Amniotic stem cell (primary cell): Measurements from ENCODE around the gene CRYAA.
"Not testable (repeated sequence)": the region's sequence is repeated elsewhere in the genome, so short reads cannot be mapped to it uniquely, and the experiment has no call there.

Experiments
- DNase-seq: peaks from one replicate; lab custom pipeline; 2025; lab: John Stamatoyannopoulos, UW

CRYAA gene, protein sequence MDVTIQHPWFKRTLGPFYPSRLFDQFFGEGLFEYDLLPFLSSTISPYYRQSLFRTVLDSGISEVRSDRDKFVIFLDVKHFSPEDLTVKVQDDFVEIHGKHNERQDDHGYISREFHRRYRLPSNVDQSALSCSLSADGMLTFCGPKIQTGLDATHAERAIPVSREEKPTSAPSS

DNA sequence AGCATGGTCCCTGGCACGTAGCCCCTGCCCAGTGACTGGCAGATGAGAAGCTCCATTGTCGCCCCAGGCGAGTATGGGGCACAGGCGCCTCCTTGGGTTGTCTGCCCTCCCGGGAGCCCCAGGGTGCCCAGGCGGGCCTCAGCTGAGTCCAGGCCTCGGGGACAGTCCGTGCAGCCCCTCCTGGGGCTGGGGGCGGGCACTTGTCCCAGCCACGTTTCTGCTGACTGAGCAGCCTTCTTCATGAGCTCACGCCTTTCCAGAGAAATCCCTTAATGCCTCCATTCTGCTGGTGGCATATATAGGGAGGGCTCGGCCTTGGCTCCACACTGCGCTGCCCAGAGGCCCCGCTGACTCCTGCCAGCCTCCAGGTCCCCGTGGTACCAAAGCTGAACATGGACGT, at the start of gene CRYAA:
CRYAA (plus strand) TSS at position 301 of the 400 bp plus-strand sequence; CDS start at position 393, 92 bp downstream.
- not testable (repeated sequence) for DNase-seq

DNA sequence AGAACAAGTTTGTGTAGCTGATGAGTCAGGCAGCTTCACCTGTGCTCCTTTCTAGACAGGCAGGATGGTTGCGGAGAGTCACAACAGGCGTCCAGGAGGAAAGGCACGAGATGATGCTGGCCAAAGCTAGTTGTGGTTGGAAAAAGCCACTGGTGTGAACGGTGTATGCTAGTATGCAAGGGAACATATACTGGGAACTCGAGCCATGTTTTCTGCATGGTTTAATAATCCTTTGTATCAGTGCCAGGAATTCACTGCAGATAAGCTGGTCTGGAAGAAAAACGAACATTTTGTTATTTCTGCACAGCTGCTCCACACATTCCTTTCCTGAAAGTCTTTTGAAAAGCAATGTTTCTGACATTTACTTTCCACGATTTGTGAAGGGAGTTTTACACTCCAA, 38.7 kb upstream of the CRYAA start:
- not testable (repeated sequence) for DNase-seq

GRCh38 chr21:43134520-43134919, 34.3 kb upstream of the CRYAA start:
- not testable (repeated sequence) for DNase-seq

- DNase-seq = not testable (repeated sequence)
Measured at GRCh38 chr21:43138944-43139343, 29.9 kb upstream of the CRYAA start.

GRCh38 chr21:43141407-43141806, 27.4 kb upstream of the CRYAA start:
- DNase-seq = not testable (repeated sequence)

- DNase-seq = not testable (repeated sequence)
Measured at GRCh38 chr21:43146637-43147036, 22.2 kb upstream of the CRYAA start.

DNA sequence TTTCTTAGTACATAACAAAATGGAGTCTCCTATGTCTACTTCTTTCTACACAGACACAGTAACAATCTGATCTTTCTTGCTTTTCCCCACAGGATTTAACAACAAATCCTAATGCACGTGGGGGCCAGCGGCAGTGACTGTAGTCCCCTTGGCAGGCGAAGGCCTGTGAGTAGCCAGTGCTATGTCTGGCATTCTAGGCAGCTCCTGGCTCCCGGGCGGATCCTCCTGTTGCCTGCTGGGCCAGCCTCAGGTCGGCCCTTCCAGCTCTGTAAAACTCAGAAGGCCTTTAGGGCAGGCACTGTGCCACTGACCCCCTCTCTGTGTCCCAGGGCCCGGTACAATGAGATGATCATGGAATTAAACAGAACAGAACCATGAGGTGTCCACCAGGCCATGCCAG, 20.8 kb upstream of the CRYAA start:
- not testable (repeated sequence) for DNase-seq

DNA sequence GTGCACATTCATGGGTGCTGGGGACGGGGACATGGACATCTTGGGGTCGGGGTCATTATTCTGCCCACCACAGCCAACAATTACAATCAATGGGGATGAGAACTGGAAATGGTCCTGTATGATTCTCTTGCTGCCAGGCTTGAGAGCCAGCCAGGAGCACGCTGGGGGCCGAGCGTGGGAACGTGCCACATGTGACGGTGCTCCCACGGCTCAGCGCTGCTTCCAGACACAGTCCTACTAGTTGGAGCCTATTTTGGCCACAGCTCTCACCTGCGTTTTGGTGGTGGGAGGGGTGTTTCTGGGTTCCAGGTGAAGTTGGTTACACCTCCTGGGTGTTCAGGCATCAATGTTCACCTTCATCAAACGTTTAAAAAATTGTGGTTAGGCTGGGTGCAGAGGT, 19.5 kb upstream of the CRYAA start:
- not testable (repeated sequence) for DNase-seq

DNA sequence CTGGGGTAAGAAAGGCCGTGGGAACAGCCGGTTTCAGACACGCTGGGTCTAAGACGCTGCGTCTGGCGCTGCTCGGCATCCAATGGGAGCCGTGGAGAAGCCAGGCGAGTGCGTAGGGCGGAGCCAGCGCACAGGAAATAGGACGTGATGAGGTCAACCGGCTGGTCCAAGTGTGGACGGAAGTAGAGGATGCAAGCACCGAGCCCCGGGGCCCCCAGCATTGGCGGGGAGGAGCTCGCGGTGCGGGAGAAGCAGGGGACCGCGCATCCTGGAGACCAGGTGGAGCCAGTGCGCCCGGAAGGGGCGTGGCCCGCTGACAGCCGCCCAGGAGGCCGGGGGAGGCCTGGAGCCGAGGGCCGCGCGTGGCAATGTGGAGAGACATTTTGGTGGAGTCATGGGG, 15.2 kb upstream of the CRYAA start:
- DNase-seq = not testable (repeated sequence)

DNA sequence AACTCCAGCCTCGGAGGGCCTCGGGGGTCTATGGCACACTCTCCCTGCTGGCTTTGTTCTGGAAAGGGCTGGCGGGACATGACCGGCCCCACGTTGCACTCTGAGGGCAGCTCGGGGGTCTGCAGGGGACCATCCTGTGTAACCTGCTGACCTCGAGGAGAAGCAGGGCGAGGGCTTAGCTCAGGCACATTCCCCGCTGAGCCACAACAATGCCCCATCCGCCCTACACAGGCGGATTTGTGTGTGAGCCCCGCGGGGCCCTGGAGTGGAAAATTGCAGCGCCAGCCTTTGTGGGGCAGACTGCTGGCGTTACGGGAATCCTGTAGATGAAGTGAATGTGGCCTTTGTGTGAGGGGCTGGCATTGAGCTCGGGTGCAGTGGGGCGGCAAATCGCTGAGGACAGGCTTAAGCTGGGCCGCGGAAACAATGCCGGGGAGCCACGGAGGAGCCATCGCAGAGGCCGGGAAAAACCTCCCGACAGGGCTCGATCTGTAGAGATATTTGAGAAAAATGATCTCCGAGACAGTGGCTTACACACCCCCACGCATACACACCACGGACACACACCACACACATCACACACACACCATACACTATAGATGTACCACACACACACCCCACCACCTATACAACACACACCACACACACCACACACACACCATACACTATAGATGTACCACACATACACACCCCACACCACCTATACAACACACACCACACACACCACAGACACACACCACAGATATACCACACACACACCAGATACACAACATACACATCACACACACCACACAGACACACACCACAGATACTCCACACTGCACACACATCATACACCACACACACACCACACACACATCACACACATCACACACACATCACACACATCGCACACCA, 9.3 kb upstream of the CRYAA start:
- DNase-seq = not testable (repeated sequence)

DNA sequence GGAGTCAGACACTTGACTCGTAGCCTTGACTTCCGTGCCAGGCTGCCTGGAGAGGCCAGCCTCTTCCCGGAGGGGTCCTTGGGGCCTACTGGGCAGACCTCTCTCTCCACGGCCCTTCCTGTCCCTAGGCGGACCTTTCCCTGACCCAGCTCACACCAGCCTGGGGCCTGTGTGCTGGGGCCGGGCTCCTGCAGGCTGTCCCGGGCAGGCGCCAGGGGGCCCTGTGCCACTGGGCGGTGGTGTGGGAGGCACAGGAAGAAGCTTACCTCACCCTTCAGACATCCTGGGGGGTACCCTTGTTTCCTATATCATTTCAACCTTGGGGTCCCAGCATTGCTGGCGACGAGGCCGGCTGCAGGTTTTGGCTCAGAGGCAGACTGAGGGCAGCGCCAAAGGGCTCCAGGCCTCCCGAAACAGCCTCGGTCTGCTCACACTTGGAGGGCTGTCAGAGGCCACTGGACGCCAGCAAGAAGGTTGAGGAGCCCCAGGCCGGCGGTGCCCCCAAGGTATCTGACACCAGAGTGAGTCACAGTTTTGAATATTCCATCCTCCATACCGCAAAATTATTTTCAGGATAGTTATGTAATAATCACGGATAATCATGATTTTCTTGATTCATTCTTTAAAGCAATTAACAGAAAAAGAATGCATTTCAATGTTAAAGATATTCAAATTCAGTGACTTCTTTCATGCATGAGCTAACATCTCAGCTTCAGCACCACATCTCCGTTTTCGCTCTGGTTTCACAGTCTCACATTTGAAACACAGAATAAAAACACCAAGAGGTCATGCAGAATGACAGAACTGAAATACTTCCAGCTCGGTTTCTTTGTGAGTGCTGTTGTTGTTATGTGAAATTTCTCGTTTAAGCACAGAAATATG, 6.7 kb upstream of the CRYAA start:
- not testable (repeated sequence) for DNase-seq

GRCh38 chr21:43162708-43163205, 6.1 kb upstream of the CRYAA start:
- DNase-seq = not testable (repeated sequence)

DNA sequence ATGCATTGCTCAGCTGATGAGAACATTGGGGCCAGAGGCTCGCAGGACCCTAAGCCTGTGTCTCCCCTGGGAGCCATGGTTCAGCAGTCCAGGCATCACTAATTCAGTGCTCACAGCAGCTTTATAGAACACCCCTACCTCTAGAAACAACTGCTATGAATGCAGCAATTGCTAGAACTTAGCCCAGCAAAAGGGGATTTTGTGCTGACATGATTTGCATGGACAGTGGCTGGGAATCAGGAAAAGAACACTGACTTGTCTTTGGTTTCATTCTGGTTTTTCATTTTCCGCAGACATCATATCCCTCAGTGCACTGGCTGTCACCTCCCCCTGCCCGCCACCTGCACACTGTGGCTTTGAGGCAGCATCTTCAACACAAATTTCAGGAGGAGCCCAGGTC, 4.0 kb upstream of the CRYAA start:
- not testable (repeated sequence) for DNase-seq

- not testable (repeated sequence) for DNase-seq
Measured at GRCh38 chr21:43165734-43166133, 3.1 kb upstream of the CRYAA start.

- DNase-seq = not testable (repeated sequence)
Measured at GRCh38 chr21:43169230-43169886, 550 bp downstream of the CRYAA start.

GRCh38 chr21:43169891-43170290, 1.1 kb downstream of the CRYAA start:
- not testable (repeated sequence) for DNase-seq

DNA sequence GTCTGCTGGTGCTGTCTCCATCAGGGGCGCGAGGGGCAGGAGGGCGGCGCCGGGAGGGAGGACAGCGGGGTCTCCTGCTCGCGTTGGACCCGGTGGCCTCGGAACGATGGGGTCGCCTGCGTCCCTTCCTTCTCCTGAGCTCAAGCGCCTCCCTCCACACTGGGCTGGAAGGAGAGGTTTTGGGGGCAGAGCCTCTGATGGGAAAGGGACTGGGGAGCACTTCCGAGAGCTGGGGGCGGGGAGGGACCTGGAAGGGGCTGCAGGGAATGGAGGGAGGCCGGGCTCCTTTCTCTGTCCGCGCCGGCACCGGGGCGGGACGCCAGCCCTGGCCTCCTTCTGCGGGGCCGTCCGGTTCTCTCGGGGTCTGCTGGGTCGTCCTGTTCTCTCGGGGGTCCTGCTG, 4.0 kb downstream of the CRYAA start:
- not testable (repeated sequence) for DNase-seq

- DNase-seq = not testable (repeated sequence)
Measured at GRCh38 chr21:43173438-43173837, 4.6 kb downstream of the CRYAA start.

DNA sequence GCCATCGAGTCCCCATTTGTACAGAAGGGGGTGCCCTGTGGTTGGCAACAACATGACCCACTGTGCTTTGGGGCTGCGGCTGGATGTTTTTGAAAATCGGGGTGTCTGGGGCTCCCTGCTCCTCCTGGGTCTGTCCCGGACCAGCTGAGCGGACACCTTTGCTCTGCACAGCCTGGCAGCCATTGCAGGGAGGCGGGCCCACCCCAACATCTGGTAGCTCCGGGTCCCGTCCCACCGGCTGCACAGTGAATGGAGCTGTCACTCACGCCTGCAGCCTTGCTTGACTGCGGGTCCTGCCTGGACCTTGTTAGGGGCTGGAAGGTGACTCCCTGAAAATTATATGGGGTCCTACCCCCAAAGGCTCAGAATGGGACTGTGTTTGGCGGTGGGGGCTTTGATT, 5.1 kb downstream of the CRYAA start:
- not testable (repeated sequence) for DNase-seq

DNA sequence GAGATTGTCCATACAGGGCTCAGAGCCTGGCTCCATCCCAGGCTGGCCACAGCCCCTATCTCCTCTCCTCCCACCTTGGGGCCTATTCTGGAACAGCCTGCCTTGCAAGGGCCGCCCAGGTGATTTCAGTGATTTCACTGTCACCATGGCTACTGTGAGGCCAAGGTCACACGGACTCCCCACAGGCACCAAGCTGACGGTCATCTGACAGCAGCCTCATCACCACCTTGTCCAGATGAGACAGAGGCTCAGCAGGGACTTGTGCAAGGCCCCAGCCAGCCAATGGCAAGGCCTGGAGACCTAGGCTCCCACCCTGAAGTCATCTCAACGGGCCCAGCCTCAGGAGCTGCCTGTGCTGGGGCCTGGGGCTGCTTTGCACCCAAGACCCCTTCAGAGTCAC, 6.2 kb downstream of the CRYAA start:
- DNase-seq = not testable (repeated sequence)

GRCh38 chr21:43176621-43177020, 7.8 kb downstream of the CRYAA start:
- not testable (repeated sequence) for DNase-seq
